ENCODE data around the gene SCARB2.

Gene SCARB2

GRCh38 chr4:76117536-76117935 lies 96.1 kb downstream of the SCARB2 start:
- Mint-ChIP-seq H3K9me3 (no peaks in the 10 kb centered on the region), H3K4me3 (no peak overlapping the region), H3K4me1 (ENCODE audit: low read depth) (no peaks in the 10 kb centered on the region), H3K36me3 (ENCODE audit: low read depth) (peaks cover 93% of the 10 kb centered on the region), H3K27ac (peak overlapping the region; percentile 17), H3K27me3 (no peaks in the 10 kb centered on the region)
- DNase-seq = no peak

DNA sequence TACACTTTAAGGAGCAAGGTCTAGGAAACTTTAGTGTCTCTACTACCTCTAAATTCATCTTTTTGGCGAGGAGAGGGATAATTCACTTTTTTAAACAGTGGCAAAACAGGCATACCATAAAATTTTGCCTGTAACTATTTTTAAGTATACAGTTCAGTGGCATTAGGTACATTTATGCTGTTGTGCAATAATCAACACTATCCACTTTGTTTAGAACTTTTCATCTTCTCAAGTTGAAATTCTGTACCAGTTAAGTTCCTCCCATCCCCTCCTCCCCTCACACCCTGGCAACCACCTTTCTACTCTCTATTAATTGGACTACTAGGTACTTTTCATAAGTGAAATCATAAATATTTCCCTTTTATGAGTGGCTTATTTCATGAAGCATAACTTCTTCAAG lies 96.8 kb downstream of the SCARB2 start:
- Mint-ChIP-seq H3K4me1 (ENCODE audit: low read depth) (no peaks in the 10 kb centered on the region), H3K4me3 (no peak overlapping the region), H3K27me3 (no peaks in the 10 kb centered on the region), H3K36me3 (ENCODE audit: low read depth) (peaks cover 92% of the 10 kb centered on the region), H3K27ac (no peak overlapping the region), H3K9me3 (no peaks in the 10 kb centered on the region)
- no peak for DNase-seq
